GM21515 (cell line): Measurements from ENCODE around the gene CEBPB.

Experiments used
- ATAC-seq: cut with Tn5 transposase; IDR thresholded peaks from one replicate; pipeline ENCODE4 v1.9.1; 2021; ENCODE audit not compliant: unreplicated experiment

Gene CEBPB

GRCh38 chr20:50224531-50225255, 34.1 kb downstream of the CEBPB start:
- ATAC-seq = no peak

GRCh38 chr20:50226093-50226974, 35.7 kb downstream of the CEBPB start:
- no peak for ATAC-seq

- ATAC-seq = no peak
Observed at GRCh38 chr20:50227506-50227905, 36.9 kb downstream of the CEBPB start.

- ATAC-seq = no peak
Observed at GRCh38 chr20:50229156-50229607, 38.6 kb downstream of the CEBPB start.

GRCh38 chr20:50230184-50230583, 39.6 kb downstream of the CEBPB start:
- ATAC-seq = no peak

- no peak for ATAC-seq
Observed at GRCh38 chr20:50230871-50231560, 40.4 kb downstream of the CEBPB start.

- no peak for ATAC-seq
Observed at GRCh38 chr20:50231854-50232253, 41.2 kb downstream of the CEBPB start.

- no peak for ATAC-seq
Observed at GRCh38 chr20:50232651-50233324, 42.2 kb downstream of the CEBPB start.

- ATAC-seq = no peak
Observed at GRCh38 chr20:50233325-50234212, 42.9 kb downstream of the CEBPB start.

- ATAC-seq = no peak
Observed at GRCh38 chr20:50234288-50234687, 43.7 kb downstream of the CEBPB start.

GRCh38 chr20:50237349-50237748, 46.7 kb downstream of the CEBPB start:
- ATAC-seq = no peak

- ATAC-seq = no peak
Observed at GRCh38 chr20:50238081-50238800, 47.6 kb downstream of the CEBPB start.

- no peak for ATAC-seq
Observed at GRCh38 chr20:50240092-50240491, 49.5 kb downstream of the CEBPB start.

GRCh38 chr20:50242178-50242514, 51.5 kb downstream of the CEBPB start:
- ATAC-seq = no peak
